Prostate gland (tissue), 2 donors: ENCODE measurements around the gene SH2B3.

Experiments used
- CTCF ChIP-seq, 4 experiments: fragments of 200-600 bp in 2 of 4; fragments of 450-650 bp in 2 of 4; sonication (generic) in 2 of 4; IDR thresholded peaks; 1 replicate in 3 of 4; 2 replicates in 1 of 4; pipeline ENCODE4 v1.5.1; 2016 to 2019; ENCODE audit warnings: antibody characterized with exemption in 4 of 4, mild to moderate bottlenecking in 2 of 4, moderate library complexity in 2 of 4
- POLR2A ChIP-seq: fragments of 450-650 bp; IDR thresholded peaks from one replicate; pipeline ENCODE4 v1.6.1; 2016; ENCODE audit warnings: antibody characterized with exemption, mild to moderate bottlenecking
- POLR2AphosphoS5 ChIP-seq: sonication (generic); formaldehyde crosslinking; IDR thresholded peaks from one replicate; pipeline ENCODE4 v1.6.1; 2017; ENCODE audit warnings: antibody characterized with exemption

GRCh38 chr12:111386885-111387284 is 18.8 kb upstream of the SH2B3 start:
- TF ChIP-seq POLR2AphosphoS5 (no peak), CTCF (IDR thresholded peaks at IDR 0.05) (no peak), POLR2A (no peak)
